ENCODE data around the gene GAREM1.

- TF ChIP-seq CTCF (IDR thresholded peaks at IDR 0.05) (no peak), POLR2A (IDR thresholded peaks at IDR 0.05) (no peak)
Measured at GRCh38 chr18:32435631-32436500, 34.8 kb downstream of the GAREM1 start.
